ENCODE results near the gene MT1A. TPM values are rescaled to one million over a fixed set of nuclear protein-coding genes. Genes with fewer than 3 reads are reported as not detected.

Gene MT1A
- total and polyA plus RNA-seq, 10 of the 15 experiments (the other 5 are each of a cell fraction or from before 2014, with no cell fraction given) = not detected

Other genes starting within 250 kb of the MT1A start
Only the 7 nearest of the 16 such genes appear.
- gene MT2A, start 30.1 kb upstream of the MT1A start, total RNA-seq (2014; rRNA removed) = 19.0 and 20.1 TPM in 2 replicates
- 10.7 and 12.7 TPM in 2 replicates for gene MT2A, start 30.1 kb upstream of the MT1A start, total RNA-seq (2014; rRNA removed; fragmentation: Illumina TruSeq; extraction: Trizol)
- 44.8 and 54.8 TPM in 2 replicates for gene MT2A, start 30.1 kb upstream of the MT1A start, total RNA-seq (2021)
- 8.1 and 11.3 TPM in 2 replicates for gene MT2A, start 30.1 kb upstream of the MT1A start, polyA plus RNA-seq (2011; rRNA removed)
- 0.41 and 7.3 TPM in 2 replicates for gene MT2A, start 30.1 kb upstream of the MT1A start, polyA plus RNA-seq (2014; fragmentation: Illumina TruSeq; extraction: Trizol)
- 10 to 100 TPM; 56.3 to 75.3 TPM for gene MT2A, start 30.1 kb upstream of the MT1A start, polyA plus RNA-seq (2014; fragmentation: Nextera tagmentation; extraction: Ambion mirVana)
- 52.3 and 59.0 TPM in 2 replicates for gene MT2A, start 30.1 kb upstream of the MT1A start, polyA plus RNA-seq (2014; rRNA removed)
- gene MT2A, start 30.1 kb upstream of the MT1A start, polyA plus RNA-seq (2016; fragmentation: Nextera tagmentation; extraction: Ambion mirVana) = 100 to 1,000 TPM; 270 to 271 TPM
- gene MT1E, start 12.9 kb upstream of the MT1A start, total RNA-seq (2014; rRNA removed) = 10.0 and 11.0 TPM in 2 replicates
- 7.6 and 7.9 TPM in 2 replicates for gene MT1E, start 12.9 kb upstream of the MT1A start, total RNA-seq (2014; rRNA removed; fragmentation: Illumina TruSeq; extraction: Trizol)
- gene MT1E, start 12.9 kb upstream of the MT1A start, total RNA-seq (2021) = 10.6 and 12.7 TPM in 2 replicates
- 16.8 and 18.2 TPM in 2 replicates for gene MT1E, start 12.9 kb upstream of the MT1A start, polyA plus RNA-seq (2011; rRNA removed)
- 0.48 and 5.8 TPM in 2 replicates for gene MT1E, start 12.9 kb upstream of the MT1A start, polyA plus RNA-seq (2014; fragmentation: Illumina TruSeq; extraction: Trizol)
- 10 to 100 TPM; 17.7 to 20.7 TPM for gene MT1E, start 12.9 kb upstream of the MT1A start, polyA plus RNA-seq (2014; fragmentation: Nextera tagmentation; extraction: Ambion mirVana)
- 16.2 and 18.8 TPM in 2 replicates for gene MT1E, start 12.9 kb upstream of the MT1A start, polyA plus RNA-seq (2014; rRNA removed)
- 10 to 100 TPM; 20.1 to 22.3 TPM for gene MT1E, start 12.9 kb upstream of the MT1A start, polyA plus RNA-seq (2016; fragmentation: Nextera tagmentation; extraction: Ambion mirVana)
- gene MT1M, start 6.0 kb upstream of the MT1A start, total RNA-seq (2014; rRNA removed) = not detected in 2 replicates
- gene MT1M, start 6.0 kb upstream of the MT1A start, total RNA-seq (2014; rRNA removed; fragmentation: Illumina TruSeq; extraction: Trizol) = not detected in 2 replicates
- gene MT1M, start 6.0 kb upstream of the MT1A start, total RNA-seq (2021) = not detected in 2 replicates
- gene MT1M, start 6.0 kb upstream of the MT1A start, polyA plus RNA-seq (2011; rRNA removed) = not detected in 2 replicates
- gene MT1M, start 6.0 kb upstream of the MT1A start, polyA plus RNA-seq (2014; fragmentation: Illumina TruSeq; extraction: Trizol) = not detected in 2 replicates
- not detected for gene MT1M, start 6.0 kb upstream of the MT1A start, polyA plus RNA-seq (2014; fragmentation: Nextera tagmentation; extraction: Ambion mirVana)
- gene MT1M, start 6.0 kb upstream of the MT1A start, polyA plus RNA-seq (2014; rRNA removed) = not detected in 2 replicates
- gene MT1M, start 6.0 kb upstream of the MT1A start, polyA plus RNA-seq (2016; fragmentation: Nextera tagmentation; extraction: Ambion mirVana) = not detected
- not detected in 2 replicates for gene MT1B, start 13.2 kb downstream of the MT1A start, total RNA-seq (2014; rRNA removed)
- not detected in 2 replicates for gene MT1B, start 13.2 kb downstream of the MT1A start, total RNA-seq (2014; rRNA removed; fragmentation: Illumina TruSeq; extraction: Trizol)
- gene MT1B, start 13.2 kb downstream of the MT1A start, total RNA-seq (2021) = not detected in 2 replicates
- not detected in 2 replicates for gene MT1B, start 13.2 kb downstream of the MT1A start, polyA plus RNA-seq (2011; rRNA removed)
- gene MT1B, start 13.2 kb downstream of the MT1A start, polyA plus RNA-seq (2014; fragmentation: Illumina TruSeq; extraction: Trizol) = not detected in 2 replicates
- not detected for gene MT1B, start 13.2 kb downstream of the MT1A start, polyA plus RNA-seq (2014; fragmentation: Nextera tagmentation; extraction: Ambion mirVana)
- not detected in 2 replicates for gene MT1B, start 13.2 kb downstream of the MT1A start, polyA plus RNA-seq (2014; rRNA removed)
- not detected for gene MT1B, start 13.2 kb downstream of the MT1A start, polyA plus RNA-seq (2016; fragmentation: Nextera tagmentation; extraction: Ambion mirVana)
- 0.27 and 1.5 TPM in 2 replicates for gene MT1F, start 19.3 kb downstream of the MT1A start, total RNA-seq (2014; rRNA removed)
- gene MT1F, start 19.3 kb downstream of the MT1A start, total RNA-seq (2014; rRNA removed; fragmentation: Illumina TruSeq; extraction: Trizol) = not detected in 2 replicates
- 0.40 and 1.1 TPM in 2 replicates for gene MT1F, start 19.3 kb downstream of the MT1A start, total RNA-seq (2021)
- 1.8 and 2.4 TPM in 2 replicates for gene MT1F, start 19.3 kb downstream of the MT1A start, polyA plus RNA-seq (2011; rRNA removed)
- 0.28 TPM in 1 of 2 replicates, not detected in the other for gene MT1F, start 19.3 kb downstream of the MT1A start, polyA plus RNA-seq (2014; fragmentation: Illumina TruSeq; extraction: Trizol)
- 1 to 10 TPM in 1 of 2 experiments, under 1 TPM in 1; 0.57 to 1.1 TPM for gene MT1F, start 19.3 kb downstream of the MT1A start, polyA plus RNA-seq (2014; fragmentation: Nextera tagmentation; extraction: Ambion mirVana)
- 1.3 and 1.4 TPM in 2 replicates for gene MT1F, start 19.3 kb downstream of the MT1A start, polyA plus RNA-seq (2014; rRNA removed)
- 1 to 10 TPM; 1.1 to 2.5 TPM for gene MT1F, start 19.3 kb downstream of the MT1A start, polyA plus RNA-seq (2016; fragmentation: Nextera tagmentation; extraction: Ambion mirVana)
- 3.5 and 4.5 TPM in 2 replicates for gene MT1G, start 29.4 kb downstream of the MT1A start, total RNA-seq (2014; rRNA removed)
- gene MT1G, start 29.4 kb downstream of the MT1A start, total RNA-seq (2014; rRNA removed; fragmentation: Illumina TruSeq; extraction: Trizol) = 1.2 TPM in 1 of 2 replicates, not detected in the other
- gene MT1G, start 29.4 kb downstream of the MT1A start, total RNA-seq (2021) = 3.0 and 4.2 TPM in 2 replicates
- gene MT1G, start 29.4 kb downstream of the MT1A start, polyA plus RNA-seq (2011; rRNA removed) = 2.7 and 2.8 TPM in 2 replicates
- 2.2 TPM in 1 of 2 replicates, not detected in the other for gene MT1G, start 29.4 kb downstream of the MT1A start, polyA plus RNA-seq (2014; fragmentation: Illumina TruSeq; extraction: Trizol)
- gene MT1G, start 29.4 kb downstream of the MT1A start, polyA plus RNA-seq (2014; fragmentation: Nextera tagmentation; extraction: Ambion mirVana) = 1 to 10 TPM; 8.7 to 9.1 TPM
- 4.7 and 8.7 TPM in 2 replicates for gene MT1G, start 29.4 kb downstream of the MT1A start, polyA plus RNA-seq (2014; rRNA removed)
- 1 to 10 TPM; 8.2 to 8.3 TPM for gene MT1G, start 29.4 kb downstream of the MT1A start, polyA plus RNA-seq (2016; fragmentation: Nextera tagmentation; extraction: Ambion mirVana)
- gene MT1H, start 31.1 kb downstream of the MT1A start, total RNA-seq (2014; rRNA removed) = 0.87 TPM in 1 of 2 replicates, not detected in the other
- gene MT1H, start 31.1 kb downstream of the MT1A start, total RNA-seq (2014; rRNA removed; fragmentation: Illumina TruSeq; extraction: Trizol) = not detected in 2 replicates
- gene MT1H, start 31.1 kb downstream of the MT1A start, total RNA-seq (2021) = 1.3 and 1.8 TPM in 2 replicates
- 0.53 and 0.86 TPM in 2 replicates for gene MT1H, start 31.1 kb downstream of the MT1A start, polyA plus RNA-seq (2011; rRNA removed)
- 0.40 TPM in 1 of 2 replicates, not detected in the other for gene MT1H, start 31.1 kb downstream of the MT1A start, polyA plus RNA-seq (2014; fragmentation: Illumina TruSeq; extraction: Trizol)
- 1 to 10 TPM in 1 of 2 experiments, under 1 TPM in 1; 0.98 to 2.1 TPM for gene MT1H, start 31.1 kb downstream of the MT1A start, polyA plus RNA-seq (2014; fragmentation: Nextera tagmentation; extraction: Ambion mirVana)
- gene MT1H, start 31.1 kb downstream of the MT1A start, polyA plus RNA-seq (2014; rRNA removed) = 0.99 and 2.6 TPM in 2 replicates
- gene MT1H, start 31.1 kb downstream of the MT1A start, polyA plus RNA-seq (2016; fragmentation: Nextera tagmentation; extraction: Ambion mirVana) = 1 to 10 TPM; 5.8 to 6.0 TPM

Measured in GM12878 (cell line).